IMR-90 (cell line): ENCODE results near the gene EIF5A. TPM values are rescaled to one million over a fixed set of nuclear protein-coding genes. Genes with fewer than 3 reads are reported as not detected.

Experiments
- ATAC-seq: fragments of 200-7000 bp; cut with Tn5 transposase; 2 replicates; pipeline ENCODE4 v1.9.1; 2020; ENCODE audit warnings: low read depth, mild to moderate bottlenecking, moderate library complexity
- BruUV-seq: library from RNA; stranded (reverse); fragments of 400-500 nt; replicated peaks from 2 replicates; lab custom pipeline; 2021; lab: Mats Ljungman, UMichigan
- CTCF ChIA-PET: fragments of 300-600 bp; formaldehyde crosslinking; extraction: SDS; loops from one replicate; lab custom pipeline; 2021; ENCODE audit warnings: antibody characterized with exemption; lab: Yijun Ruan, JAX
- POLR2A ChIA-PET: fragments of 300-600 bp; sonication (Branson Sonifier 250); formaldehyde crosslinking; loops from one replicate; lab custom pipeline; 2022; ENCODE audit warnings: antibody characterized with exemption; ENCODE audit not compliant: unreplicated experiment; lab: Charles Lee
- DNase-seq: peaks from one replicate; pipeline ENCODE4 v3.0.0; 2013
- H2AFZ ChIP-seq: replicated peaks from 2 replicates; pipeline ENCODE3; 2013; ENCODE audit warnings: low read length, mild to moderate bottlenecking; ENCODE audit not compliant: poor library complexity
- H2AK5ac ChIP-seq: 2 replicates; pipeline ENCODE4 v1.6.1; 2013; ENCODE audit warnings: low read depth, low read length, inconsistent platforms
- H2AK9ac ChIP-seq: replicated peaks from 2 replicates; pipeline ENCODE3; 2013; ENCODE audit warnings: mild to moderate bottlenecking, low read depth, low read length, moderate library complexity; ENCODE audit not compliant: poor library complexity
- H2BK120ac ChIP-seq: 2 replicates; pipeline ENCODE4 v1.6.1; 2013; ENCODE audit warnings: low read depth, low read length, inconsistent platforms
- H2BK15ac ChIP-seq: 3 replicates; pipeline ENCODE4 v1.6.1; 2013; ENCODE audit warnings: low read depth, low read length, inconsistent platforms
- H2BK20ac ChIP-seq: 2 replicates; pipeline ENCODE4 v1.6.1; 2013; ENCODE audit warnings: low read depth, mild to moderate bottlenecking, inconsistent platforms, low read length, moderate library complexity
- H2BK5ac ChIP-seq: 2 replicates; pipeline ENCODE4 v1.6.1; 2013; ENCODE audit warnings: mild to moderate bottlenecking, low read depth, low read length, inconsistent platforms; ENCODE audit not compliant: poor library complexity, severe bottlenecking
- H3K14ac ChIP-seq: replicated peaks from 2 replicates; pipeline ENCODE4 v1.6.1; 2013; ENCODE audit warnings: low read depth, low read length, inconsistent platforms
- H3K18ac ChIP-seq: 2 replicates; pipeline ENCODE4 v1.6.1; 2013; ENCODE audit warnings: low read depth, low read length, control low read depth
- H3K23ac ChIP-seq: 2 replicates; pipeline ENCODE4 v1.6.1; 2013; ENCODE audit warnings: low read depth, low read length, inconsistent platforms
- H3K27ac ChIP-seq: 2 replicates; pipeline ENCODE4 v1.5.1; 2013; ENCODE audit warnings: mild to moderate bottlenecking, control low read depth, low read length; ENCODE audit not compliant: insufficient read depth
- H3K27me3 ChIP-seq: 2 replicates; pipeline ENCODE4 v1.6.1; 2013; ENCODE audit warnings: low read length; ENCODE audit not compliant: control insufficient read depth, insufficient read depth
- H3K36me3 ChIP-seq: 2 replicates; pipeline ENCODE4 v1.6.1; 2013; ENCODE audit warnings: low read length, mixed read lengths; ENCODE audit not compliant: control insufficient read depth, insufficient read depth
- H3K4ac ChIP-seq: 2 replicates; pipeline ENCODE4 v1.6.1; 2013; ENCODE audit warnings: low read depth, low read length, inconsistent platforms
- H3K4me1 ChIP-seq: 2 replicates; pipeline ENCODE4 v1.6.1; 2013; ENCODE audit warnings: low read length, mixed read lengths; ENCODE audit not compliant: control insufficient read depth, insufficient read depth
- H3K4me2 ChIP-seq: 2 replicates; pipeline ENCODE4 v1.6.1; 2013; ENCODE audit warnings: low read depth, mild to moderate bottlenecking, control low read depth, low read length, moderate library complexity
- H3K4me3 ChIP-seq: 2 replicates; pipeline ENCODE4 v1.5.1; 2013; ENCODE audit warnings: low read depth, mild to moderate bottlenecking, control low read depth, low read length, moderate library complexity; ENCODE audit not compliant: insufficient read depth
- H3K56ac ChIP-seq: 2 replicates; pipeline ENCODE4 v1.6.1; 2013; ENCODE audit warnings: low read length, inconsistent platforms; ENCODE audit not compliant: insufficient read depth; ENCODE audit errors: extremely low read depth
- H3K79me1 ChIP-seq, 2 experiments: 2 replicates each; pipeline ENCODE4 v1.6.1; 2013; ENCODE audit warnings: low read length in 2 of 2, inconsistent platforms in 1 of 2, low read depth in 1 of 2
- H3K9ac ChIP-seq: 2 replicates; pipeline ENCODE4 v1.6.1; 2013; ENCODE audit warnings: low read depth, low read length, control low read depth
- H3K9me1 ChIP-seq: 2 replicates; pipeline ENCODE4 v1.6.1; 2013; ENCODE audit warnings: low read length, inconsistent platforms; ENCODE audit not compliant: insufficient read depth
- H3K9me3 ChIP-seq: 2 replicates; pipeline ENCODE4 v1.6.1; 2013; ENCODE audit warnings: low read length; ENCODE audit not compliant: control insufficient read depth, insufficient read depth
- H4K20me1 ChIP-seq: 2 replicates; pipeline ENCODE4 v1.6.1; 2013; ENCODE audit warnings: low read length, inconsistent platforms; ENCODE audit not compliant: insufficient read depth
- H4K5ac ChIP-seq: 2 replicates; pipeline ENCODE4 v1.6.1; 2013; ENCODE audit warnings: mild to moderate bottlenecking, low read depth, low read length, control low read depth
- H4K8ac ChIP-seq, 2 experiments: 2 replicates each; pipeline ENCODE4 v1.6.1; 2013; ENCODE audit warnings: low read depth in 2 of 2, low read length in 2 of 2, control low read depth in 1 of 2, inconsistent platforms in 1 of 2
- H4K91ac ChIP-seq: 2 replicates; pipeline ENCODE4 v1.6.1; 2013; ENCODE audit warnings: low read depth, low read length, inconsistent platforms; ENCODE audit not compliant: insufficient read depth
- MAZ ChIP-seq: IDR thresholded peaks from 2 replicates; pipeline ENCODE4 v1.6.1; 2012; ENCODE audit warnings: low read depth, mild to moderate bottlenecking, low read length, improper control_type of control experiment, moderate library complexity, borderline replicate concordance
- USF2 ChIP-seq: fragments of 150-350 bp; IDR thresholded peaks from 2 replicates; pipeline ENCODE4 v1.6.1; 2017; ENCODE audit warnings: mild to moderate bottlenecking, antibody characterized with exemption, low read length, low read depth
- WGBS, 2 experiments: methylation state at CpG; one replicate each; pipeline versions ENCODE4 v1.1.5 to v1.1.7; 2013; ENCODE audit warnings: missing lambda C conversion rate in 2 of 2; ENCODE audit not compliant: insufficient read length in 1 of 2; ENCODE audit errors: extremely low coverage in 2 of 2; 5-methylcytosine and 5-hydroxymethylcytosine counted together
- dilution Hi-C: fragments of 300-500 bp; cut with HindIII; formaldehyde crosslinking; loops from one replicate; pipeline ENCODE4 v1.14.3; 2018; ENCODE audit warnings: low sequenced_read_pairs; ENCODE audit not compliant: unreplicated experiment
- in situ Hi-C: fragments of 300-500 bp; cut with MboI; formaldehyde crosslinking; loops from 3 replicates; pipeline ENCODE4 v1.14.3; 2019; ENCODE audit warnings: low sequenced_read_pairs, inconsistent platforms, mixed read lengths
- intact Hi-C: fragments of 100-400 bp; cut with micrococcal nuclease; formaldehyde crosslinking; loops from 2 replicates; pipeline ENCODE4 v1.10.0; 2022
- polyA plus RNA-seq, 3 experiments: library from polyadenylated mRNA; depleted of rRNA; stranded (reverse); fragments of >200 nt; gene quantifications; 2 replicates each; pipeline ENCODE4 v1.2.3, GENCODE V29; 2012; ENCODE audit warnings: low replicate concordance in 1 of 3
- total RNA-seq: library from RNA; depleted of rRNA; stranded (reverse); fragments of >200 nt; gene quantifications from 2 replicates; pipeline ENCODE4 v1.2.3, GENCODE V29; 2012

Gene EIF5A
- total and polyA plus RNA-seq, 2 of the 4 experiments (the other 2 are of a cell fraction): 782 to 883 TPM

- no peak overlapping the region for H2BK120ac ChIP-seq
- H4K20me1 ChIP-seq: peaks cover 7% of the 10 kb centered on the region
- H3K4me2 ChIP-seq: no peak overlapping the region
- no peak for ATAC-seq
- dilution Hi-C loops: no loop called here
- no peak overlapping the region for H3K4ac ChIP-seq
- H4K5ac ChIP-seq: no peak overlapping the region
- no peak overlapping the region for H2AFZ ChIP-seq
- H3K4me3 ChIP-seq: no peak overlapping the region
- no peak overlapping the region for H3K23ac ChIP-seq
- H3K27me3 ChIP-seq: no peaks in the 10 kb centered on the region
- ChIA-PET POLR2A (no interaction called here), CTCF (no interaction called here)
- peaks cover 6% of the 10 kb centered on the region; the same call in 1 of the 2 replicates for H3K9me1 ChIP-seq
- H2BK5ac ChIP-seq: no peak overlapping the region
- H3K79me1 ChIP-seq: peaks cover 10 to 29% of the 10 kb centered on the region in 2 experiments; a peak in 3 of 4 replicates
- no peak overlapping the region for H3K18ac ChIP-seq
- TF ChIP-seq MAZ (no peak), USF2 (no peak)
- no peak overlapping the region for H4K91ac ChIP-seq
- no peak for DNase-seq
- no peak overlapping the region for H3K14ac ChIP-seq
- H2BK20ac ChIP-seq: no peak overlapping the region
- in situ Hi-C loops: no loop called here
- H3K56ac ChIP-seq: no peak overlapping the region
- BruUV-seq: no TSS peak
- H2AK5ac ChIP-seq: no peak overlapping the region
- H4K8ac ChIP-seq: no peak overlapping the region
- intact Hi-C loops: loop anchor here (10.0 kb wide), 1 partner anchor 239 kb away; the partner anchor contains the start of gene SENP3
- H3K9ac ChIP-seq: no peak overlapping the region
- peaks cover 5% of the 10 kb centered on the region; the same call in 1 of the 2 replicates for H3K4me1 ChIP-seq
- H3K36me3 ChIP-seq: peaks cover 45% of the 10 kb centered on the region
- no peak overlapping the region for H2AK9ac ChIP-seq
- H3K9me3 ChIP-seq: no peaks in the 10 kb centered on the region
- no peak overlapping the region for H3K27ac ChIP-seq
- no CpG with 5 or more reads among the region's 11 CpGs for WGBS, 2 experiments
- H2BK15ac ChIP-seq: no peak overlapping the region
Measured at GRCh38 chr17:7326186-7326585, 18.8 kb downstream of the EIF5A start.
